ENCODE data around the gene RSAD1.

- TF ChIP-seq CTCF (IDR thresholded peaks at IDR 0.05; ENCODE audit: insufficient read depth, low read length, poor library complexity, severe bottlenecking) (no peak), EZH2phosphoT487 (conservative IDR thresholded peaks at IDR 0.05; ENCODE audit: low read length) (no peak)
Observed at GRCh38 chr17:50444841-50445715, 33.6 kb upstream of the RSAD1 start.
